Activated T-helper 9 cell treated with anti-CD3 and anti-CD28 coated beads, Interleukin-2, amount 50 U/mL, for 16 hours (primary cell): ENCODE measurements around the gene CACNA2D4.

Experiments
- DNase-seq: peaks from one replicate; pipeline ENCODE4 v3.0.0-alpha.2; 2020; ENCODE audit warnings: low read depth

The CACNA2D4 gene

DNA sequence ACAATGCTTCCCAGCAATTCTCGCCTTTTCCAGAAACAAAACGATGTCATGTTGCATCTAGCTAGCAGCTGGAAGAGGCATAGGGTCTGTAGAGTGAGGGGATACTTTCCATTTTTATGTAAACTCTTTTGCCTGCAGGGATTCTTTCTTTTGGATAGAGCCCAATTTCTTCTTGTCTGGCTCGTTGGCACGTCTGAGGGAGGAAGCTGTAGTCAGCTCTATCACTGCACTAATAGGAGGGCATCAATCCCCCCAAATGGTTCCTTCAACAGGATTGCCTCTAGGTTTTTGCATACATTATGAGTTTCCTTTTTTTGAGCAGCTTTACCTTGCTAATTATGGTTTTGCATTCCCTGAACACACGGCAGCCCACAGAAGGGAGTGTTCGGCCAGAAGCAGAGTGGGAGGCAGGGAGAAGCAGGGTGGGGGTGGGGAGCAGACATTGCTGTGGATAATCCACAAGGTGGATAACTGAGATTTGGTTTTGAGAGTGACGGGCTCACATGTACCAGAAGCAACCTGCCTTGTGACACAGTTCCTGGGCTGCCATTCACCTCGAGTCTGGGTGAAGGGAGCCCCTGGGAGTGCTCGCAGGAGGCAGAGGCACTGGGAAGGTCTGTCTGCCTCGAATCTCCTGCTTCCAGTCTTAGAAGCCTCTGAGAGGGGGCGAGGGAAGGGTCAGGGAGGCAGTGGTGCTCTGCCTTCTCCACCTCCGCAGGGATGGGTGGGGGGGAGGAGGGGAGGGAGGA is 73.6 kb downstream of the CACNA2D4 start:
- DNase-seq = no peak

- no peak for DNase-seq
Measured at GRCh38 chr12:1844223-1844622, 74.2 kb downstream of the CACNA2D4 start.

DNA sequence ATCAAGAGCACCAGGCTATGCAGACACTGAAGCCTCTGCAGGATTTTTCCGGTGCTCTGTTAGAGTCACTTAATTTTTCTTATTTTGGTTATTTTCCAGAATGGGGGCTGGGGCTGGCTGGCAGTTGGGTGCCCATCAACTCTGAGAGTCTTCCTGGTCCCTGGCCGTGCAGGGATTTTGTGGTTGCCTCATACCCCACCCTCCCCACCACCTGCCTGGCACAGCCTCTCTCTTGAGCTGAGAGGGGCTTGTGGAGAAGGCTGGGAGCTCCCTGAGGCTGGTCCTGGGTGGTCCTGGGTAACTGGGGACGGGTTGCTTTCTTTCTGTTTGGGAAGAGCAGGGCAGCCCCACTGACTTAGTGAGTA is 74.8 kb downstream of the CACNA2D4 start:
- DNase-seq = no peak

DNA sequence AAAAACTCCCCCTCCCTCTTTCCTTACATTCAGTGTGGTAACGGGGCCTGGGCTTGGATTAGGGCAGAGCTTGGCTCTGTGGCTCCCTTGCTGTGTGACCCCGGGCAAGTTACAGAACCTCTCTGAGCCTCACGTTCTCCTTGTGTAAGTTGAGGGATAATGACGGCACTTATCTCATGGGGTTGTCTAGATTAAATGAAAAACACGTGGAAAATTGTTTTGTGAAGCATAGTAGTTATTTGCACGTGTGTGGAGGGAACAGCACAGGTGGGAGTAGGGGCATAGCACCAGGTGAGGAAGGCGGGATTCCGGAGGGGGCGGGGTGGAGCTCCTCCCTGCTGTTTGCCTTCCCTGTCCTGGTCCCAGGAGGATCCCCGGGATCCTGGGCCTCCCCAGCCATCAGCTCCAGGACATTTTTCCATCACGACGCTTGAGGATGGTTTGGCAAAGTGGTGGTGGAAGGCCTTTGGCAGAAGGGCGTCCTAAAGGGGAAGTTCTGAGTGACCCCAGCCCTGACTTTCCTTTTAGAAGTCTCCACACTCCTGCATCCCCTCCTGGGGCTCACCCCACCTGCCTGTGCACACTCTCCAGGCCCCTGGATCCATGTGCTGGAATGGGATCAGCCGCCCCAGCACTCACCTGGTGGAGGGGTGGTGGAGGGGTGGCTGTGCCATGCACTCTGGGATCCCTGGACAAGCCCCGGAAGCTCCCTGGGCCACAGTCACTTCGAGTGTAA is 75.4 kb downstream of the CACNA2D4 start:
- DNase-seq = no peak

DNA sequence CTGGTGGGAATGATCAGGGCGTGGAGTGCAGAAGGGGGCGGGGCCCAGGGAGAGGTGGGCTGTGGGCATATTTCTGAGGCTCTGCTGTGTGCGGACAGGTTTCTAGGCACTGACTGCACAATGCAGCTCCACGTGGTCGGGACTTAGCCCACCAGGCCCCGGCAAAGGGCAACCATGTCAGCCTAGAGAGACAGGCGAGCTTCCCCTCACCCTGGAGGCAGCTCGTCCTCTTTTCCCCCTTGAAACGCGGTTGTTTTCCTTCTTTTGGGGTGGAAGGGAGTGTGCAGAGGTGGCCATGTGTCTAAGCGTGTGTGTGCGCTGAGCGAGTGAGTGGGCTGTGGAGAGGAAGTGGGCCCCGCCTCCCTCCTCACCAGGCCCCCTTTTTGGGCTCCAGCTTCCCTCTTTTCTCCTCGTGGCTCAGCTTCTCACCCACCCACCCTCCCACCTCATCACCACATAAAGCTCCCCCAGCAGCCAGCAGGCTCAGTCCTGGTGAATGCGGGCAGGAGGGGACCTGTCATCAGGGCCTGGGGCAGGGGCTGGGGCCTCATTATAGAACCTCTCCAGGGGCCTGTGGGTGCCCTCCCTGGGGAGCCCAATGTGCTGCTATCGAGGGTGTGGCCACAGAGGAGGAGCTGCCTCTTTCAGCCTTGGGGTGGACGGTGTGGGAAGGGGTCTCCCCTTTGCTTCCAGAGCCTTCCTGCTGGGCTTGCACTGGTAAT is 76.1 kb downstream of the CACNA2D4 start:
- DNase-seq = no peak

DNA sequence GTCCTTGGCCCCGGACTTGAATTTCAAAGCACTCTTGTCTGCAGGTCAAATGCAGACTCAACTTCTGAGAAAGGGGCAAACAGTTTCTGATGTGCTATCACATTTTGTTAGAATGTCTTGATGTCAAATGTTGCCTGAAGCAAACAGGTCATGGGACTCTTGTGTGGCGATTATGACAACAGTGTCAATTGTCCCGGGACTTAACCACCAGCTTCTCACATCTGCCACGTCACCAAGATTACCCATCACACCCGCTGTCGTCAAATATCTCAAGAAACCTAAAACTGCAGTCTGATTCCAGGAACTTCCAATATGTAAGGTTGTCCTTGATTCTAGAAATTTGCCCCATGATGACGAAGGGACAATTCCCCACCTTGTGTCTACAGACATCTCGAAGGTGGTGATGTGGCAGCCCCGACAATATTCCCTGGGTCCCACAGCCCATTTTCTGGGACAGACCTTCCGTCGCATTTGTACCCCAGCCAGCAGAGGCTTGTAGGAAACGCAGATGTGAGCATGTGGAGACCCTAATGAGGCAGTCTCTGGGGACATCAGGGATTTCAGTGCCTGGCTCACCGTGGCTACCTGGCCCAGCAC is 76.8 kb downstream of the CACNA2D4 start:
- DNase-seq = no peak

- no peak for DNase-seq
Measured at GRCh38 chr12:1840981-1841425, 77.4 kb downstream of the CACNA2D4 start.

- DNase-seq = no peak
Measured at GRCh38 chr12:1839956-1840951, 78.2 kb downstream of the CACNA2D4 start.

GRCh38 chr12:1839464-1839863 is 79.0 kb downstream of the CACNA2D4 start:
- no peak for DNase-seq

- DNase-seq = no peak
Measured at GRCh38 chr12:1838994-1839365, 79.5 kb downstream of the CACNA2D4 start.

DNA sequence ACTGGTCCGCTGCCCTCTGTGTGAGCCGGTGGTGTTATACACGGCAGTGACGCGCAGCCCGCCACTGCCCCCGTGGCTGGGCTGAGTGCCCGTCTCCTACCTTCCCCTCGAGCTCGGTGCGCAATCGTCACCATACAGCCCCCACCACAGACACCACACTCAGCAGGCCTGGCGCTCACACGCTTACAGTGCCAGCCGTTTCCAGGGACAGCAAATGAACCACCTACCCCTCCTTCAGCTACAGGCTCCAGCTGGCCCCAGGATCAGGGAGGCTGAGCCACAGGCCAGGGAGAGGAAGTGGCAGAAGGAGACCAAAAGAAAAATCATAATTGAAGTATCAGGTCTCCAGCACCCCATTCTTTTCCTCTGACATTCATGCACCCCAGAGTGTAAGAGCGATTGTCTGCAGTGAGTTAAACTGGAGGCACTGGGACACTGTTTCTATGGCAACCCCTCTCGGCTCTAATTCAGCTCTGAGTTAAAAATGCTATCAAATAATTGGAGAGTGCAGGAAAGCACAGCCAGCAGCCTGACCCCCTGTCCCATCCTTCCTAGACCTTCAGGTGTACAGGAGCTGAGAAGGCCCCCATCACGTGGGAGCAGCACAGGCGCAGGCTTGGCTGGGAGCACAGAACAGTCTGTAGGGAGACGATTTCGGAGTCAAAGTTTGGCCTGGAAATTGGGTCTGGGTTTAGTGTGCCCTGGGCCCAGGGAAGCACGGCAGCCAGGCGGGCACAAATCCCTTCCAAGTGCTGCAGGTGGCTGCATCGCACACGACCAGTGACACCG is 80.1 kb downstream of the CACNA2D4 start:
- no peak for DNase-seq

DNA sequence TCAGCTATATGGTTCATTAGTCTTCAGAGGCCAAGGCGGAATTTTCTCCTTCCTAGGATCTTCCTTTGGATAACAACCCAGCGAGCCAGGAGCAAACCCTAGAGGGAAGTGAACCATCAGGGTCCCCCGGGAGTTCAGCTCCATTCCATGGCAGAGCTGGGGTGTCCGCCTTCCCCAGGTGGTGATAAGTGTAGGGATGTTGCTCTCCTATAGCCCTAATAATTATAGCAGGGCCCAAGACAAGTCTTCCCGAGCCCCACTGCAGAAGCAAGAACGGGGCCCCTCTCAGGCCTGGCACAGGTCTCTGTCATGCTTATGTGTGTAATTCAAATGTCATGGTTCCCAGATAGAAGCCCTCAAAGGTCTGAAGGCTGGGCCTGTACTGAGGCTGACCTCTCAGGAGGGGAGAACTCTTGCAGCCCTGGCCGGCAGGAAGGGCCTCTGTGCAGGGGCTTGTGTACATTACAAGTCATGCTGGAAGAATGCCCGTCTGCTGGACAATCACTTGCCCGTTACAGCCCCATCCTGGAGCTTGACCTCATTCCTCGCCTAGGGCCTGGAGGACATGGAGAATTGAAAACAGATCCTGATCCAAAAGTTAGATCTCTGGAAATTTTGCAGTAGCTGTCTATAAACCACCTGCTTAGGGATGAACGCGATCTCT is 80.8 kb downstream of the CACNA2D4 start:
- DNase-seq = no peak

GRCh38 chr12:1836854-1837421 is 81.5 kb downstream of the CACNA2D4 start:
- no peak for DNase-seq

- no peak for DNase-seq
Measured at GRCh38 chr12:1836241-1836803, 82.1 kb downstream of the CACNA2D4 start.

DNA sequence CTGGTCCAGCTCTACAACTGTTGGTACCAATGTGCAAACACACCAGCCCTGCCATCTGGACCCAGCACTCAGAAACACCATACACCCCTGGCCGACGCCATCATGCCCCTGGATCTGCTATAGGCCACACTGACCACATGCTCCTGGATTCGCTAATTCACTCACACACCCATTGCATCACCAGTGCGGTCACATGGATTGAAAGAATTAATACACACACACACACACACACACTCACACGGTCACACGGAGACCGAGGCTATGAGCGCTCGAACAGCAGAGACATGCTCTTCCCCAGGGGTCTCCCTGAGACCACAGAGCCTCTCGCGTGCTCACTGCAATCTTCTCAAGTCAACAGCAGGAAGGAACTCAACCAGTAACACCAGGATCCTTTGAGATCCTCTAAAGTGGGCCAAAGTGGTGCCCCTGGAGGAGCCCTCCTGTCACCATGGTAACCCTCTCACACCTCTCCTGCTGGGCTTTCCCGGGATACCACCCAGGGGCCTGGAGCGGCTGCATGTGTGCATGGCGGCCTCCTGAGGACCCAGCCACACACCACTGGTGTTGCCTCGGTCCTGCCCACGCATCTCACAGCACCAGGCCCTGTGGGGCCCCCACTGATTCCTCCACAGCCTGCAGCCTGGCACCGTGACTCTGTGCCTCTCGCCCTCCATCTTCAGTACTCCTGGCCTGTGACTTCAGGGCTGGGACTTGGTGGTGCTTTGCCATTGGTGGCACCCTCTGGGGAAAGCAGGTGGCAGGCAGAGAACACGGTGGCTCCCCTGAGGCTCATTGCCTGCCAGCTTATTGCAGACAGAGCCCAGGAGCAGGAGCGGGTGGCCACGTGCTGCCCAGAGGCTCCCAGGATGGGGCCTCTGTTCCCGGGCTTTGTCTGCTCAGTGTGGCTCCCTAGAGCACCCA is 83.0 kb downstream of the CACNA2D4 start:
- DNase-seq = no peak

- no peak for DNase-seq
Measured at GRCh38 chr12:1834186-1834925, 84.1 kb downstream of the CACNA2D4 start.

- no peak for DNase-seq
Measured at GRCh38 chr12:1833596-1834028, 84.8 kb downstream of the CACNA2D4 start.
